HT-29 (cell line): ENCODE measurements around the gene SCO1. TPM values are rescaled to one million over a fixed set of nuclear protein-coding genes. Genes with fewer than 3 reads are reported as not detected.
"Not testable (repeated sequence)": the region's sequence is repeated elsewhere in the genome, so short reads cannot be mapped to it uniquely, and the experiment has no call there.

Experiments used
- DNase-seq: peaks from one replicate; pipeline ENCODE4 v3.0.0-alpha.2; 2015; ENCODE audit warnings: low spot score
- total RNA-seq: library from RNA; depleted of rRNA; stranded (reverse); fragments of >200 nt; shearing (Covaris generic); gene quantifications from 2 replicates; pipeline ENCODE4 v1.2.3, GENCODE V29; 2014; rRNA removed

SCO1 gene
- total RNA-seq: 52.4 and 55.8 TPM in 2 replicates

DNA sequence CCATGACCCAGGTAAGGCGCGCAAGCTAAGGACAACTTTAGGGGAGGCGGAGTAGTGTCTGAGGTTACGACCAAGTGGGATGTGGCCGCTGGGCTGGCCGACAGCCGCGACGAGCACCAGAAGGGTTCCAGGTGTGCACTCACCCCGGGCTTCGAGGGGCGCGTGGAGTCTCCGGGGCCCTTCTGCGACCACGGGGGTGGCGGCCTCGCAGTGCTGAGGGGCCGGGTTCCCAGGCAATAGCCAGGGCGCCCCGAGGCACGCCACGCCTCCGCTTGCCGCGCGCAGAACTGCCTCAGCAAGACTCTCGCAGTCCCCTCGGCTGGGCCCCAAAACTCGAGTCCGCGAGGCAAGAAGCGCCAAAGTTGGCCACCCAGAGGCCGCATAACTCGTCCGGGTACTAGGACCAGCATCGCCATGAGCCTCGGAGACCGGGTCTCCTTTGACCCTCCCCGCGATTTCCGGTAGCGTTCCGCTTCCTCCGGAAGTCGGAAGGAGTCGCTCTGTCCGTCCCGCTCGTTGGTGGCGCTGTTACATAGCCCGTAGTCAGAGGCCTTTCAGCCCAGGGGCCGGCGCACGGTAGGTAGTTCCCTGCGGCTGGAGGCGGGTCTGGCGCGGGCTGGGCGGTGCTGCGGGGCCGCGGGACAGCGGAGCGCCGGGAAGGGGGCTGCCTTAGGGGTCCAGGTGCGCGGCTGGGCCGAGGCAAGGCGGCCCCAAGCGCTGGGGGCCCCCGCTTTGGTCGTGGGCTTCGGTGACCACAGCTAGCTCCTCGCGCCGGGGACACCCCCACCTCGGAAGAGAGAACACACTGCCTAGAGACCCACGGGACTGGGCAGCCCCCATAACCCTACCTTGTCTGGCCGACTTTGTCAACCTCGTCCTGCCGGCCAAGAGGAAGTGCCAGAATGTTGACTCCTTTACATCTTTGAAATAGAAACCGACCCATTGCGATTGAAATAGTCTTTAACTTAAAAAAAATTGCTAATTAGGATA, at the start of gene SCO1, which contains the start of gene ADPRM:
TSS of gene SCO1 (minus strand) at position 442 of the 990 bp plus-strand sequence. CDS start at position 416, 26 bp downstream.
TSS of gene ADPRM (plus strand) at position 503 of the 990 bp plus-strand sequence. CDS start 7,333 bp downstream, outside the sequence.
- DNase-seq: peak; percentile 87

- no peak for DNase-seq
Observed at GRCh38 chr17:10745231-10745630, 47.9 kb upstream of the SCO1 start.

DNA sequence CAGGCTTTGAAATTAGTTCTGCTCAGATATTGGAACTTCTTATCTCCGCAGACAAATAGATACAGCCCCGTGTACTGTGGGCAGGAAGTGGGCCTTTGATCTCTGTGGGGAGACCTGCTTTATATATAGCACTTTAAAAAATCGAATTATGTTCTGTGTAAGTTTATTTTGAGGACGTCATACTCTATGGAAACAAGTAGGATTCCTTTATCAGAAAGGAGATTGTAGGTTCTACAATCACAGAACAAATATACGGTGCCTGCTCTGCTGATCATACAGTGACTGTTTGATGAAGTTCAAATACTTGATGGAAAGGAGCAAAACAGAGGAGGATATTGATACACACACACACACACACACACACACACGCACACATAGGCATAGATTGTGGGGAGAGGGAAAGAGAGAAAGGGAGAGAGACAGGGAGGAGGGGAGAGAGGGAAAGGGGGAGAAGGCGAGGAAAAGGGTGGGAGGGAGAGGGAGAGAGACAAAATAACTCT, 47.2 kb upstream of the SCO1 start:
- DNase-seq: no peak

DNA sequence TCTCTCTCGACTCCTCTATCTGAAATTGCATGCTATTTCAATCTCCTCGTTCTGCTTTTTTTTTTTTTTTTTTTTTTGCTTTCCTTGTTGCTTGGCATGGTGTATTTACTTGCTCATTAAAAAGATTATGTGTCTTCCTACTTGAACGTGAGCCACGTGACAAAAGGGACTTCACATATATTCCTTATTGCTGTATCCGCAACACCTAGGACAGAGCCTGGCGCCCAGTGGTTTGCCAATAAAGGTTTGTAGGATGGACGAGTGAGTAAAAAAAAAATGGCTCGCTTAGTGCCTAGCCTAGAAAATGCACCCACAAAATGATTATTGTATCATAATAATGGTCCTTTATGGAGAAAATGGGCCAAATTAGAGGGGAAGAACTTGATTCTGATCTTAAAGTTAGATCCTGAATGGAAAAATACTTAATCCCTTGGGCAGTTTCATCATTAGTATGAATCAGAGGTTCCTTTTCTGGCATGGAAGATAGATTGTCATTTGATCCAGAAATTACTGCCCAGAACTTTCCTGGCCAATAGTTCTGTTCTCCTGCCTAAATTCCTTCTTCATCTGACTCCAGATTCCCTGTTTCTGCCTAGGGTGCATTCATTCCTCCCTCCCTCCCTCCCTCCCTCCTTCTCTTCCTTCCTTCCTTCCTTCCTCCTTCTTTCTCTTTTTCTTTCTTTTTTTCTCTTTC, 46.1 kb upstream of the SCO1 start:
- no peak for DNase-seq

GRCh38 chr17:10742431-10742830, 45.1 kb upstream of the SCO1 start:
- DNase-seq: no peak

- no peak for DNase-seq
Observed at GRCh38 chr17:10741416-10742135, 44.2 kb upstream of the SCO1 start.

DNA sequence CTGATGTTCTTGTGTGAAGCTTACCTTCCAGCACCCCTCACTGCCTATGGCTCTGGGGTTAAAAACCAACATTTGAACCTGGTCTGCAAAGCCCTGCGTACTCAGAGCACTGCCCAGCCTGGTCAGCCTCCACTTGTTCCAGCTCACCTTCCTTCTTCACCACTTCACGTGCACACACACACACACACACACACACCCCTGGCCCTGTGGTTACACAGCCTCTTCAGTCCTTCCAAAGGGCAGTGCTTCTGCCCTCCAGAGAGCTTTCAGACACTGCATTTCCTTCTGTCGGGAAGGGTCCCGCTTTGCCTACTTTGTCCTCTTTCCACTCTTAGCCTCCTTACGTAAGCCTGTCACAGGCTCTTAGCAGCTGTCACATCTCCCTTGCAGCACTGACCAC, 42.1 kb upstream of the SCO1 start:
- DNase-seq: no peak

GRCh38 chr17:10738521-10739258, 41.4 kb upstream of the SCO1 start:
- DNase-seq: no peak

GRCh38 chr17:10737736-10738135, 40.4 kb upstream of the SCO1 start:
- no peak for DNase-seq

GRCh38 chr17:10737168-10737622, 39.9 kb upstream of the SCO1 start:
- peak; percentile 90 for DNase-seq

DNA sequence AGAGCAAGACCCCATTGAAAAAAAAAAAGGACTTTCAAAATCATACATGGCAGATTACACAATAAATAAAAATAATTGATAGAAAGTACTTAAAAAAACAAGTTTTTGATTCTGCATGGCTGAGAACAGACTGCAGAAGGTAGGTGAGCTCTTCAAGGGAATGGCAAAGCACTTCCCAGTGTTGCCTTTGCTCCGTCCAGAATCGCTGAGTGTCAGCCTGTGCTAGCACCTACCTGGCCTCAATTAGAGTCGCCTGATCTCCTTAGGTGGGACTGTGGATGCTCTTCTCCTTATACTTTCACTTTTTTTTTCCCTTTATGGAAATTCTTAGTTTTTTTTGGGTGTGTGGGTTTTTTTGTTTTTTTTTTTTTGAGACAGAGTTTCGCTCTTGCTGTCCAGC, 38.5 kb upstream of the SCO1 start:
- no peak for DNase-seq

GRCh38 chr17:10735251-10735650, 37.9 kb upstream of the SCO1 start:
- DNase-seq: no peak

- no peak for DNase-seq
Observed at GRCh38 chr17:10733666-10734065, 36.3 kb upstream of the SCO1 start.

GRCh38 chr17:10732121-10732520, 34.8 kb upstream of the SCO1 start:
- not testable (repeated sequence) for DNase-seq

DNA sequence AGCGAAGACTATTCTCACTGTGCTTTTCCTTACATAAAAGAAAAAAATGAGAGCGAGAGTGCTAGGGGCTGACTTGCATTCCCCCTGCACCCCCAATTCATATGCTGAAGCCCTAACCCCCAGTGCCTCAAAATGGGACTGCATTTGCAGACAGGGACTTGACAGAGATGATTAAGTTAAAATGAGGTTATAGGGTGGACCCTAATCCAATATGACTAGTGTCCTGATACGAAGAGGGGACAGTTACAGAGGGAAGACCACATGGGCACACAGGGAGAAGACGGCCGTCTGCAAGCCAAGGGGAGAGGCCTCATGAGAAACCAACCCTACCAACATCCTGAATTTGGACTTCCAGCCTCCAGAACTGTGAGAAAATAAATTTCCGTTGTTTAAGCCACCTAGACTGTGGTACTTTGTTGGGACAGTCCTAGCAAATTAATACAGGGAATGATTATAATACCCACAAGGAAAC, 34.1 kb upstream of the SCO1 start:
- DNase-seq: no peak

DNA sequence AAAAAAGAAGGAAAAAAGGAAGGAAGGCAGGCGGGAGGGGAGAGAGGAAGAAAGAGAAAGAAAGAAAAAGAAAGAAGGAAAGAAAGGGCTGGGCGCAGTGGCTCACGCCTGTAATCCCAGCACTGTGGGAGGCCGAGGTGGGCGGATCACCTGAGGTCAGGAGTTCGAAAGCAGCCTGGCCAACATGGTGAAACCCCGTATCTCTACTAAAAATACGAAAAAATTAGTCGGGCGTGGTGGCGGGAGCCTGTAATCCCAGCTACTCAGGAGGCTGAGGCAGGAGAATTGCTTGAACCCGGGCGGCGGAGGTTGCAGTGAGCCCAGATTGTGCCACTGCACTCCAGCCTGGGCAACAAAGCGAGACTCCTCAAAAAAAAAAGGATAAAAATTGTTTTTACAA, 32.9 kb upstream of the SCO1 start:
- DNase-seq: not testable (repeated sequence)

- no peak for DNase-seq
Observed at GRCh38 chr17:10729334-10730193, 32.2 kb upstream of the SCO1 start, which contains the start of gene TMEM220. Gene TMEM220, minus strand, starts transcription at chr17:10730023. Its CDS starts 172 bp downstream, at chr17:10729851.

- DNase-seq: no peak
Observed at GRCh38 chr17:10728331-10728892, 31.1 kb upstream of the SCO1 start.

DNA sequence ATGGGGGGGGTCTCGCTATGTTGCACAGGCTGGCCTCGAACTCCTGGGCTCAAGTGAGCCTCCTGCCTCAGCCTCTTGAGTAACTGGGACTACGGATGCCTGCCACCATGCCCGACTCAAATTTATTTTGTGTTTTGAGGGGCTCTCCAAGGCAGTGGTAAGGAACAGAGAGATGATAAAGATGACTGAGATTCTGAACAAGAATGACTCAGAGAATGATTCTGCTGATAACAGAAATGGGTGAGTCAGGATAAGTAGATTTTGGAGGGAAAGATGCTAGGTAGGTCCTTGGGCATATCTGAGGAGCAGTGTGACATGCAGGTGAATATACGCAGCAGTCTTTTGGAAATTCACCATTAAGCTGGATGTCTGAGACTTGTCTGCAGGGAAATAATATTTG, 29.9 kb upstream of the SCO1 start:
- DNase-seq: no peak
